Kidney epithelial cell (primary cell): ENCODE data around the gene GUCY1A1. TPM values are rescaled to one million over a fixed set of nuclear protein-coding genes. Genes with fewer than 3 reads are reported as not detected.
A peak's percentile ranks its signal among the peaks of the same experiment; 100 is the strongest.

Experiments used
- DNase-seq: peaks from one replicate; pipeline ENCODE4 v3.0.0-alpha.2; 2010; ENCODE audit warnings: low read depth
- H3K27me3 ChIP-seq: 2 replicates; pipeline ENCODE4 v1.6.0; 2011; ENCODE audit warnings: low read length; ENCODE audit not compliant: control insufficient read depth, insufficient read depth
- H3K36me3 ChIP-seq: 2 replicates; pipeline ENCODE4 v1.5.1; 2011; ENCODE audit warnings: low read length; ENCODE audit not compliant: control insufficient read depth, insufficient read depth
- H3K4me3 ChIP-seq: 2 replicates; pipeline ENCODE4 v1.5.1; 2011; ENCODE audit warnings: low read depth, mild to moderate bottlenecking, control low read depth, low read length
- CTCF ChIP-seq: IDR thresholded peaks from 2 replicates; pipeline ENCODE4 v1.5.1; 2011; ENCODE audit warnings: mild to moderate bottlenecking, moderate library complexity, low read length, control low read depth, inconsistent platforms; ENCODE audit not compliant: insufficient read depth, poor library complexity, severe bottlenecking
- total RNA-seq: library from RNA; depleted of rRNA; stranded (reverse); fragments of >200 nt; gene quantifications from 2 replicates; pipeline ENCODE4 v1.2.3, GENCODE V29; 2015

The GUCY1A1 gene
- total RNA-seq, 1 donor from 2014 or later, result 3.1 TPM

- no peak for DNase-seq
- Histone ChIP-seq H3K27me3 (no peaks in the 10 kb centered on the region), H3K4me3 (no peak overlapping the region), H3K36me3 (no peaks in the 10 kb centered on the region)
- TF ChIP-seq CTCF, result no peak
Observed at GRCh38 chr4:155738548-155738947, 71.9 kb downstream of the GUCY1A1 start.

GRCh38 chr4:155741546-155741945 lies 74.9 kb downstream of the GUCY1A1 start:
- no peak for TF ChIP-seq CTCF
- Histone ChIP-seq H3K4me3 (no peak overlapping the region), H3K36me3 (no peaks in the 10 kb centered on the region), H3K27me3 (no peaks in the 10 kb centered on the region)
- DNase-seq, result no peak

GRCh38 chr4:155742310-155743015 lies 75.8 kb downstream of the GUCY1A1 start:
- peak; percentile 4 for TF ChIP-seq CTCF
- H3K27me3 ChIP-seq, result no peaks in the 10 kb centered on the region
- no peak for DNase-seq
- H3K4me3 ChIP-seq, result no peak overlapping the region
- H3K36me3 ChIP-seq, result no peaks in the 10 kb centered on the region

- Histone ChIP-seq H3K36me3 (no peaks in the 10 kb centered on the region), H3K27me3 (no peaks in the 10 kb centered on the region), H3K4me3 (no peak overlapping the region)
- DNase-seq, result peak; percentile 76
- TF ChIP-seq CTCF, result no peak
Observed at GRCh38 chr4:155745984-155746383, 79.3 kb downstream of the GUCY1A1 start.

GRCh38 chr4:155748039-155748438 lies 81.4 kb downstream of the GUCY1A1 start:
- H3K27me3 ChIP-seq, result no peaks in the 10 kb centered on the region
- no peak overlapping the region for H3K4me3 ChIP-seq
- TF ChIP-seq CTCF, result no peak
- no peaks in the 10 kb centered on the region for H3K36me3 ChIP-seq
- DNase-seq, result no peak

GRCh38 chr4:155749041-155749440 lies 82.4 kb downstream of the GUCY1A1 start:
- Histone ChIP-seq H3K4me3 (no peak overlapping the region), H3K27me3 (no peaks in the 10 kb centered on the region), H3K36me3 (no peaks in the 10 kb centered on the region)
- no peak for DNase-seq
- TF ChIP-seq CTCF, result no peak
